DMS 273 treated with DMSO at 0.1 percent for 48 hours (cell line): Measurements from ENCODE around the gene RNF166.

ENCODE experiments used
- DNase-seq: peaks from one replicate; lab custom pipeline; 2025; lab: John Stamatoyannopoulos, UW

The RNF166 gene

DNA sequence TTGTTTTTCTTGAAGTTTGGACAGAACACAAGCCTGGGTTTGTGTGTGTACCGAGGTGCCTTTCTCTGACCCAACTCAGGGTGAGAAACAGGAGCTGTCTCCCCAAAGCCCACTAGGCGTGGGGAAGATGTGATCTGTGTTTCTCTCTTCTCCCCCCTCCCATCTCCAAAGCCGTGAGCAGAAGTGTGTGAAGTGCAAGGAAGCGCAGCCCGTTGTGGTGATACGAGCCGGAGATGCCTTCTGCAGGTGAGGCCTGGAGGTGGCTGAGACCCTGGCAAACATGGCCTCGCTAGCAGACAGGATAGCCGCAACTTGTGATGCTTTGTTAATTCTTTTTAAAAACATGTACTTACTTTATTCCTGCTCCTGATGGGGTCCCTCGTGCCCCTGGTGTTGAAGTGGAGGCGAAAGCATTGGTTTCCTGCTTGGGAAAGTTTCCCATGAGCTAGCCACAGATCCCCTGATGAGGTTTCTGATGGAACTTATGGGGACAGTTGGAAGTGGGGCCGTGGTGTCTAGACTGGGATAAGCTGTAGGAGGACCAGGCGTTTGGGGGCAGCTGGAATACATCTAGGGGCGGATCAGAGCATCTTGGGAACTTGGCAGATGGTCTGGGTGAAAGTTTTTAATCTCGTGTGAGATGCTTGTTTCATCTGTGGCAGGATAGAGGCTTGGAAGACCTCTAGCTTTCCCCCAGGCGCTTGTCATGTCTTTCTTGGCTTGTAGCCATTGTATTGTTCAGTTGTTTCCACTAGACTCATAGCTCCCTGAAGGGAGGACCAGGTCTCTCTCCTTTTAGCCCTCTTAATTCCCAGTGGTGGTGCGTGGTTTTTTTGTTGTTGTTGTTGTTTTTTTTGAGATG lies 988 bp upstream of the RNF166 start:
- DNase-seq, result no peak

DNA sequence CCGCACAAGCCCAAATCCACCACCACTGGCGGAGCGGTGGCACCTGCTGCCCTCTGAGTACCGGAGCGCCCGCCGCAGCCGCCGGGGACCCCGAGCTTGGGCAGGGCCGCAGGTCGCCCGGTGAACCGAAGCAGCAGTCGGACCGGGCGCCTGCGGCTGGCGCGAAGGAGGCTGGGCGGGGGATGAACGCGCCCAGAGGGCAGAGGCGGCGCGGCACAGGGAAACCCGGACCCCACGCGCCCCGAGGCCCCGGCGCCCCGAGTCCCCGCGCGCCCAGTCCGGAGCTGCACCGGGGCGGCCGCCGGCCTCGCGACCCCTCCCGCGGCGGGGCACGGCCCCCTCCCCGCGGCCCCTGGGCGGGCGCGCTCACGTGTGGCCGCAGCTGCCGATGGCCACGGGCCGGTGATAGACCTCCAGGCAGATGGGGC lies 393 bp downstream of the RNF166 start:
- DNase-seq, result no peak

DNA sequence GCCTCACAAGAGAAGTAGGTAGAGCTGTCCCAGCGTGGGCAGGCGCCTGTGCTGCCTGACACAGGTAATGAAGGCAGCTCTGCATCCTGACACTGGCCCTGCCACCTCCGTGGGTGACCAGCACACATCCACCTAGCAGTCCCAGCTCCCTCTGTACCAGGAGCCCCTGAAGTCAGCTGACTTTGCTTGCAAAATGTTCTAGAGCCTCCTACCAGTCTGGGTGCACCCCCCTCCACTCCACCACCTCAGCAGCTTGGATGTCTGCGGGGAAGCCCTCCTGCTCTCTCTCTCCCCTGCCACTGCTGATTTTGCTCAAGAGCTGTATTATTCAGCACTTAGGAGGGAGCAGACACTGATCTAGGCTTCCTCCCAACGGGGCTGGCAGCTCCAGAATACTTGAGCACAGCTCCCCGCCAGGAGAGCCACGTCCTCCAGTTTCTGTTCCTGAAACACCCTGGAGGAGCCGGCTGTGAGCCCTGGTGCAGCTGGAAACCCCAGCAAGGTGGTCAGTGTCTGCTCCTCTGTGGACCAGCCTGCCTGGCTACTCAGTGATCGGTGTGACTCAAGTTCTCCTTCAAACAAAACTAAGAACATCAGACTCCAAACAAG lies 1.0 kb downstream of the RNF166 start:
- DNase-seq, result no peak

DNA sequence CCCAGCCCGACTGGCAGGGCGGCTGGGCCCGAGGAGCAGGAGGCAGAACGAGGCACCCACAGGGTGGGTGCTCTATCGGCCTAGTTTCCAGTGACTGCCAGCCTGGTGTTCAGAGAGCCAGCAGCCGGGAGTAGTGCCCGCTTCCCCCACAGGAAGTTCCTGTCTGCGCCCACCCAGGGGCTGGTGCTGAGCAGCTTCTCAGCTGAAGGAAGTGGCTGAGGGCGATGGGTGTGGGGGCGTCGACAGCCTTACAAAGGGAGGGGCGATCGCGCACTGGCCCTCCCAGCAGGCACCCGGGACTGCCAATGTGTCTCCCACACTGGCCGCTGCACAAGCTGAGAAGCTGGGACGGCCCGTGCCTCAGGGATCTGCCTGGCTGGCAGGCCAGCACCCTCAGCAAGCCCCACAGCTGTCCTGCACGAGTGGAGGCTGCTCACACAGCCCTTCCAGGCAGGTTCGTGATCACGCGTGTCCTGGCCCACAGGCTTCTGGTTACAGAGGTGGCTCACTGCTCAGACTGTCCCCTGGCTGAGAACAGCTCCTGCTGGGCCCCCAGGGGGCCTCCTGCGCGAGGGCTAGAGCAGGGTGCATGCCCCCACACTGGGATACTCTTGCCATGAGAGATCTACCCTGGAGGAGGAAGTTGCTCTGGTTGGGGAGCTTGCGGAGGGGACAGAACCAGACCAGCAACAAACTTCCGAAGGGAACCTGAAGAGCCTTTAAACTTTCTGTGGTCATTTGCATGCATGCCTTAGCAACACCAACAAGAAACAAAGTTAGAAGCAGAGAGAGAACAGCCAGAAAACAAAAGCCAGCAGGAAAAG lies 2.5 kb downstream of the RNF166 start:
- no peak for DNase-seq

DNA sequence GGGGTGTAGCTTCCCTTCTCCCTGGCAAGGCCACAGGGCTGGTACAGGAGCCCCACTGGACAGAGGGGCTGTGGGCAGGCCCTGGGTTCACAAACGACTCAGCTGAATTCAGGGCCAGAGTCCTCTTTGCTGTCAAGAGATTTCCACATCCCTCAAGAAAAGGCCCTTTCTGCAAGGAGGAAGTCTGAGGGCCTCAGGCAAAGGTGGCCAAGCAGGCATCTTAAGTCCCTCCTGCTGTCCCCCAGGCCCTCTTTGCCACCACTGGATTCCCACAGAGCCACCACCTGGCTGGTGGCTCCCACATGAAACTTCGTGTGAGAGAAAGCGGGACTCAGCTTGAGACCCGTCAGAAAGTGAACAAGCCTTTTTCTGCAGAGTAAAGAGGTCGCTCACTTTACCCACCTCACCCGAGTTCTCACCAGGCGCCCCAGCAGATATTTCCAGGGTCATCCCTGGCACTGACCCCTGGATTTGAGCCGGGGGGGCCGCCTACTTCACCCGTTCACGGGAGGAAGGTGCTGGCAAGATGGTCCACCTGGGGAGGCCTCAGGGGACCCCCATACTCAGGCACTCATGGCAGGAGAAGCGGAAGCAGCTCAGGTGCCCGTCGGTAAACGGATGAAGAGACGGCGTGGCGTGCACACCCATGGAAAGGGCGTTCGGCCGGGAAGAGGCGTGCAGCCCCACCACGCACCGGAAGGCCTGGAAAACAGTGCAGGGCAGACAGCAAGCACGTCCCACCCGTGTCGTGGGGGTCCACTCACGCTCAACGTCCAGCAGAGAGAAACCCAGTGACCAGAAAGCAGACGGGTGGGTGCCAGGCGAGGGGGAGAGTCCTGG lies 3.6 kb downstream of the RNF166 start:
- DNase-seq, result no peak

DNA sequence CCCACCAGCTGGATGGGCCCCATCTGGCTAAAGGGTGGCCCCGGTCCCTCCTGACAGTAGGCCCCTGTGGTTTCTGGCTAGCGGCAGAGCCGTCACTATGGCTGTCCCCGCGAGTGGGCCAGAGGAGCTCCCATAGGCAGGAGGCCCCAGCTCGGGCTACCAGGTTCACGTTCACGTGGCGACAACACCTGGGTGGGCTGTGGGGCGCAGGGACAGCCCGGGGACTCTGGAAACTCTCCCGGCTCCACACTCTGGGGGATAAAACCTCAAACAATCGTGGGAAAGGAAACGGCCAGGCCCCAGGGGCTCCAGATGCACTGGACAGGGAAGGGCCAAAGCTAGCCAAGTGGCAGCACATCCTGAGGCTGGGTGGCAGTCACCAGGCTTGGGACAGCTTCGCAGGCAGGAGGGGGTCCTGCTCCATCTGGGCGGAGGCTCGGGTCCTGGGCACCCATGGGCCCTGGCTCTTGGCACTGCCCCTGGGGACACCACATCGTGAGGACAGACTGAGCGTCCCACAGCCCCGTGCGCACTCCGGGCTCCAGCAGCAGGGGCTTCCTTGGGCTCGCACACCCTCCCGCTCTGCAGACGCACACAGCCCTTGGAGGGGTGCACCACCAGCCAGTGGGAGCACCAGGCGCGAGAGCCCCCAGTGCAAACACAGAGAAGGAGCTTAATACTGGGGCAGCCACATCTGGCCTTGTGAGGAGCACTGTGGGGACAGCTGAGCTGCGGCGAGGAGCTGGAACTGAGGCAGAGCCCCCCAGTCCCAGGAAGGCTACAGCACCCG lies 4.4 kb downstream of the RNF166 start:
- DNase-seq, result no peak

DNA sequence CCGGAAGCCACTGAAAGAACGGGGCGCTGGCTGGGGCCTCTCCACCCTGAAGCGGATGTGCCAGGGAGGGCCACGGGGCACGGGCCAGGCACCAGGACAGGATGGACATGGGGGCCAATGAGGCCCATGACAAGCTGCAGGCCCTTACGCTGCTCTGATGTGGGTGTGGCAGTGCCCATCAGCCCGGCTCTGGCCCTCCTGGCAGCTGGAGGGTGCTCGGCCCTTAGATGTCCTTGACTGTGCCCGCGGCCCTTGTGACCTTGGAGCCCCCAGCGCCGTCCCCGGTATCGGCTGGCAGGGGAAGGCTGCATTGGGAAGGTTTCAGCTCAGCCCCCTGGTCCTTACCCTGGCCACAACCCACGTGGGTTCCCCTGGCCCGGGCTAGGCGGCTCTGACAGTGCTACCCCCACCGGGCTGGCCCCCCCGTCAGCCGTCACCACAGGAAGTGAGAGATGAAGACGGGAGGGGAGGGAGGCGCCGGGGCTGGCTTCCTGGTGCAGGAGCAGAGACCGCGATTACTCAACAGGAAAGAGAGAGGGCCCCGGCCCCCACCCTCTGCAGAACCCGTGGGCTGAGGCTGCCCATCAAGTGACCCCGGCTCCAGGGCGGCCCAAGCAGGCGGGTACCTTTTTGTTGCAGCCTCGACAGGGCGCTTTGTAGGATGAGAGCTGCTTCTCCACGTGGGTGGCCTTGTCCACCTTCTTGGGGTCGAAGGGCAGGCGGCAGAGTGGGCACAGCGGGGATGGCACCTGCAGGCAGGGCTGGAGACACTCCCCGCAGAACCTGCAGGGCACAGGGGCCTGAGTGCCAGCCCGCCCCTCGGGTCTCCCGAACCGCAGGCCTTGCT lies 5.3 kb downstream of the RNF166 start:
- no peak for DNase-seq

DNA sequence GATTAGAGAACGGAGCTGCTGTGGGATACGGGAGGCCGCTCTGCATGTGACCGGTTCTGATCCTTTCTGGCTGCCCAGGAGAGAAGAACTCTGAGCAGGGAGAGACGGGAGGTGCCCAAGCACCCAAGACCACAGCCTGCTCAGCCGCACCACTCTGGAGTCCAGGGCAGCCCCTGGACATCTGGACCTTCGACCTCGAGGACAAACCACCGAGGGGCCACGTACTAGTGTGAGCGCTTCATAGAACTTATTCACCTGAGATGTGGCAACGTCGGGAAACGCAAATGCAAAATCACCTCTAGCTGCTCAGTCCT lies 5.9 kb downstream of the RNF166 start:
- no peak for DNase-seq

DNA sequence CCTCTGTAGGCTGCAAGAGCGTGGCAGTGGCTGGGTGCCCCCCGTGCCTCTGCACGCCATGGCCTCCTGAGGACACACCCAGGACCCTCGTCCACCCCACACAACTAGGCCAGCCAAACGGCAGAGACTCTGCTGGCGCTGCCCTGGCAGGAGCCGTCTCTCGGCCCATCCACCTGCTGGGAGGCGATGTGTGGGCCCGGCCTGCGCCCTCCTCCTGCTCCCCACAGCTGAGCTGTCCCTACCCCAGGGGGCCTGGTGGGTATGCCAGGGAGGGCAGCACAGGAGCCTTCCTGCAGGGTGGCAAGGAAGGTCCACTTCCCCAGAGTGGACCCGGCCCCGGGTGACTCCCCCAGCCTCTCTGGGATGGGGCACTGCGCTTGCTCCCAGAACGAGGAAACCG lies 7.0 kb downstream of the RNF166 start:
- no peak for DNase-seq

DNA sequence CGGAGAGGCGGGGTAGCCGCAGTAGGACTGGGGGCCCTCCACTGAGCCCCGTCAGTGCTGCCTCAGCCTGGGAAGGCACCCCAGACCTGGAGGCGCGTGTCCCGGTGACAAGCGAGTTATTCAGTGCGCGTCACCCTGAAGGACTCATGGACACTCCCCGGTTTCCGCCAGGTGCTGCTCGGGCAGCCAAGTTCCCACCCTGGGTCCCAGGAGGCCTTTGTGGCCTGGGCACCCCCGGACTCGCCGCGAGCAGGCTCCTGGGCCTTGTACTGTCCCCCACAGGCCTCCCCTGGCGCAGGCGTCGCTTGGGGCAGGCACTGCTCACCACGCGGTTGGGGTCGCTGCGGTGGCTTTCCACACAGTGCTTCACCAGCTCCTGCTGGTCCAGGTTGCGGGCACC lies 7.6 kb downstream of the RNF166 start:
- DNase-seq, result no peak

DNA sequence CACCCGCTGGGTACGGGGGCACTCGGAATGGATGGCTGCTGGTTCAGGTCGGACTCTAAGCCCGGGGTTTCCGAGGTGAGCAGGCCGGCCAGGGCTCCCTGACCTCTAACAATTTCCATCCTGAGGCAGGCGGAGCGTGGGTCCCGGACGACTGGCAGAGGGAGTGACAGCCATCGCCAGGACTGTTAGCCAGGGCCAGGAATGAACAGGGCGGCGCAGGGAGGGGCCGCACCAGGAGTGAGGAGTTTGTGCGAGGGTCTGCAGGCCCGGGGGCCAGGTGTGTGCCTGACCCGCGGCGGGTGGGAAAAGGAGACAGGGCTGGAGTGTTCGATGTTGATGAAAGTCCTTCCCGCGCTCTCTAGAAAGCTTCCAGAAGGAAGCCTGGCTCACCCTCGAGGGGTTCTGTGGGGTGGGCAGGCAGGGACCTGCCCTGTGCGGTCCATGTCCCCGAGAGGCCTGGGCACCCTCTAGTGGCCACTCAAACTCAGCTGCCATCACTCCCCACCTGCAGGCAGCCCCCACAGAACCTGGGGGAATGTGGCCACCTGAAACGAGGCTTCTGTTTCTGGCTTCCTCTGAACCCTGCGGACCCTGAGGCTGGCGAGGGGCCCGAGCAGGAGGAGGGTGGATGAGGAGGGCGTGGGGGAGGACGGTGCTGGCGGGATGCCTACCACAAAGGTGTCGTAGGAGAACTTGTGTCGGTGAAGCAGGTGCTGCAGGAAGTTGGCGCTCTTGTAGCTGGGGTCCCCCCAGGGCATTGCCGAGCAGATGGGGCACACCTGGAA lies 8.2 kb downstream of the RNF166 start:
- DNase-seq, result no peak

DNA sequence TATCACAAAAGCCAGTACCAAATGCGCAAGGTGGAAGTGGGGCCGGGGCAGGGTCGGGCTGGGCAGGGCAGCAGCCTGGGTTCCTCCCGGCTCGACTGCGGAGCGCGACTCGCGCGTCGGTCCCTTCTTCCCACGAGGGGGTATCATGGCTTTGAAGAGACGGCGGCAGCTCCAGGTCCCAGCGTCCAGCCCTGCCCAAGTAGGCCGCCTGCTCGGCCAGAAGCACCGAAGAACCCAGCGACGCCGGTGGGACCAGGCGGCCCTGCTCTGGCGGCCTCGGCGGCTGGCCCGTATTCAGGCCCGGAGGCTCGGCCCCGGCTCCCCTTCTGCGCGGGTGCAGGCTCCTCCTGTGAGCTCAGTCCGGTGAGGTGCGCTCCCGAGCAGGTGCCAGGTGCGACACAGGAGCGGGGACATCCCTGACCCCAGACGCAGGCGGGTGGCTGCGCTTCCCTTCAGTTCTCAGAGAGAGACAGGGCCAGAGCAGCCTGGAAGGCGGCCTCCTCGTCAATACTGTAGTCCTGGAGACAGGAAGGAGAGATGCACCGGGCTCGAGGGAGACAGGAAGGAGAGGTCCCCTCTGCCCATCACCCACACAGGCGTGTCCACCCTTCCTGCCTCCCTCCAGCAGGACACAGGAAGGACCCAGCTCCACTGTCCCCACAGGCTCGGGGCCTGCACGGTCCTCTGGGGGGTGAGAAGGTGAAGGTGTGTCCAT lies 8.9 kb downstream of the RNF166 start:
- DNase-seq, result no peak

DNA sequence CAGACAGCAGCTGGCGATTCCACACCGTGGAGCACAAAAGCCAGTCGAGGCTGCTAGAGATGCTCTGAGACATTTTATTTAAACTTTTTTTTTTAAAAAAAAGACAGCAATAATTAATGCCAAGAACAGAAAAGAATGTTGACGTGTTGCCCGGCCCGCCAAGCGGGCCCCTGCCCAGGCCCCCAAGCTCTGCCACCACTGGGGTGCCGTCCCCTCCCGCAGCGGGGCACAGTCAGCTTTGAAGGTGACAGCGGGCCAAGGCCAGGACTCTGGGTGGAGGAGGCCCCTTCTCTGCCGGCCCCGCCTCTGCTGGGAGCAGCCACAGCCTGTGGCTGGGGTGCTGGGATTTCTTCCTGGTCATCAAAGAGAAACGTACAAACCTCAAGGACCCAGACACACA lies 9.8 kb downstream of the RNF166 start:
- DNase-seq, result no peak

DNA sequence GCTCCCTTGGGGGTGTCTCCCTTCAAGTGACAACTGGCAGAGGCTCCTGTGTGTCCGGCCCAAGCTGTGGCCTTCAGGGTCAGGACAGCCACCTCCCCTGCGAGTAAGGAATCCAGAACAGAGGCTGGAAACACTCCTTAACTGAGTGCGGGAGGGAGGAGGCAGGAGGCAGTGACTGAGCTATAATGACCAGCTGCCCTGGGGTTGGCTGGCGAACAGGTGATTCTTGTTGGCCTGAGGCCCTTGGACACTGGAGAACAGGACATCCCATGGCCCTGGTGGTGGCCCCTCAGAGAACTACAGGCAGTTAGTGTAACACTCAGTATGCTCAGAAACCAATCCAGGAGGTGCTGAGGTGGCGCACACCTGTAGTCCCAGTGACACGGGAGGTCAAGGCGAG lies 10.5 kb downstream of the RNF166 start:
- no peak for DNase-seq

DNA sequence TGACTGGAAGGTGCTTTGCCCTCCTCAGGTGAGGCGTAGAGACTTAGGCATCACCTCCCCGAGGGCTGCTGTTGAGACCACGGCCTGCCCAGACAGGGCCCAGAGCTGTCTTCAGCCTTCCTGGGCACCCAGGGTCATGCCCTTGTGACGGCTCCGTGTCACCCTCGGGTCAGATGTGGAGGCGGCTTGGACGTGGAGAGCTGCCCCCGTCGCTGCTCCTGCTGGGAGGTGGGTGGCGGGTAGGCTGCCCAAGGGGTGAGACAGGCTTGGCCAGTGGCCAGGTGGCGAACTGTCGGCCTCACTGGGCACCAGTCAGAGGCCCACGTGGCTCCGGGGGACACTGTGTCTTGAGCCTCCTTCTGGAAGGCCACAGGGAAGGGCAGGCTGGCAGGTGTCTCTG lies 11.0 kb downstream of the RNF166 start:
- no peak for DNase-seq

DNA sequence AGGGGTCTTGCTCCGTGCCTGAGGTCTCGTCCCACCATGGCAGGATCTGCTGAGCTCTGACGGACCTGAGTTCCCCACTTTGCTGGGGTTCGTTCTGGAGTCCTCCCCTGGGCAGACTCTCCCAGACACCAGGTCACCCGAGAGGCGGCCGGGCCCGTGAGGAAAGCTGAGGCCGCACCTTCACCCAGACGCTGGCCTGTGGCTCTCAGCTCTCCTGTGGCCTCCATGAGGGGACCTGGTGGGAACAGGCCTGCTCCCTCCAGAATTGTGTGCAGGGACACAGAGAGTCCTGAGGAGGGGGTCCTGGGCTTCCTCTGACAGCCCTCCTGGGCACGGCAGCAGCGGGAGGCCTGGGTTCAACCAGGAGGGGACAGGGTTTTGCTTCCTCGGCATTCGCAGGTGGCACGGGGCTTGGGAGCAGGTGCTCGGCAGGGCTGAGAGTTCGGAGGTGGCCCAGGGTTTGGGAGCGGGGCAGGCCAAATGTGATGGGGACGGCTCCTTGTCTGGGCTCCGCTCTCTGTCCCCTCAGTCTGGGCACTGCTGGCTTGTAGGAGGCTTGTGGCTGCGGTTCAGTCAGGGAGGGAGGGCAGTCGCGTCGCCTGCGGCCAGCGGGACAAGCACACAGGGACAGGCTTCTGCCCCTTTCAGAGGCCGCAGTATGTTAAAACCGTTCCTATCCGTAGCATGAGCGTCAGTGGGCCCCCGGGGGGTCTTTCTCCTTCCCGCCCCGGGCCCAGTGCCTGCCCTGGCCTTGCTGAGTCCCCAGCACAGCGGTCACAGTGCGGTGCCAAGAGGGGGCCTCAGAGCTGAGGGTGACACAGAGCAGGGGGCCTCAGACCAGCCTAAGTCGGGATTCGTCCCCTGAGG lies 11.8 kb downstream of the RNF166 start:
- DNase-seq, result no peak

DNA sequence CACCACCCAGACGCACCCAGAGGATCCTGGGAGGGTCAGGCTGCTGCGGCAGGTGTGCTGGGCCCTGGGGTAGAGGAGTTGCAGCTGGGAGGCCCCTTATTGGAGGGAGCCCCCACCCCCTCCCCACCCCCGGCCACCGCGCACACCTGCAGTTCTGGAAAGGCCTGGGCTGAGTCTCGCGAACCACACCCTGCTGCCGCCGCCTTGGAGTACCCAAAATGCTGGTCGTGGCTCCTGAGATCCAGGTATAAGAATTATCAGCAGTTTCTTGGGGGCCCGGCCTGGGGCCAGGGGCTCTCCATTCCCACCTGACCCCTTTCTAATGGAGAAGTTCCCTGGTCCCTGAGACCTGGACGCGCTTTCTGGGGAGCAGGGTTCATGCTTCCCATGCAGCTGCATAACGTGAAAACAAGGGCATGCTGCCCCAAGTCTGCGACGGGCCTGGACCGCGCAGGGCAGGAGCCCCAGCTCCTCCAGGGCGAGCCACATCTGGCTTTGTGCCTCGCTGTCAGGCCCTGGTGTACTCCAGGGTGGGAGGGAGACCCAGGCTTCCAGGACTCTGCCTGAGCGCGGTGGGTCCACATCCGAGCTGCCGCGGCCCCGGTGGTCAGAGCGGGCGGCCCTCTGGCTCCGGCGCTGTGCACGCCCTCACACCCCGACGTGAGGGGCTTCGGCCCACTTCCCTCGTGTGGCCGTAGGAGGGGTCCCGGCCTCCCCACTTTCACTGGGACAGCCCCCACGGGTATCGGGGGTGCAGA lies 12.6 kb downstream of the RNF166 start:
- no peak for DNase-seq
